ENCODE results near the gene RTN4R. TPM values are rescaled to one million over a fixed set of nuclear protein-coding genes. Genes with fewer than 3 reads are reported as not detected.

Gene RTN4R
- total RNA-seq, 1 donor from 2014 or later = 18.6 TPM

DNA sequence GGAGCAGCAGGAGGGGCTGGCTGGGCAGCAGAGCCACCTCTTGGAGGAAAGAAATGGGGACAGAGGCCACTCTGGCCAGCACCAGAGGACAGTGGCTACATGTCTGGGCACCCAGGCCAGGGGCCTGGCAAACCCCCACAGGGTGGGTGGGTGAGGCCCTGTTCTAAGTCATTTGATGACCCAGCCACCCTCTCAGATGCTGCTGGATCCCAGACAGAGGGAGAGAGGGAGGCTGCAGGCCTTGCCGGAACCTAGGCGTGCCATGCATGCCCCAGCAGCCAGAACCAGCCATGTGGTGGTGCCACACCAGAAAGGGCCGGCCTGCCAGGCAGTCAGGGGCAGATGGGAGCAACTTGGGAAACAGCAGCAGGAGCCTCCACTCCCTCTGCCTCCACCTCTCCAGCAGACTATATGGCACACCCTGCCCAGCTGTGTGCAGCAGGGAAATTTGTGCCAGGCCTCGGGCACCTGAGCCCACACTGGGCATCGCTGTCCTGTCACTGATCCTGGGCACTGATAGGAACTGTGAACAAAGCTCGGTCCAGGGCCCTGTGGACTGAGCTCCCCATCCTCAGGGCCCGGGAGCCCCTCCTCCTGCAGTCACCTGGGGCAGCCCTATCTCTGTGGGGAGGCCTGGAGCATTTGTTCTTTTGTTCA, 45.2 kb downstream of the RTN4R start:
- no peak overlapping the region for H3K4me3 ChIP-seq (ENCODE audit: low read depth, low read length)
- no peak for DNase-seq (ENCODE audit: low read depth)
- TF ChIP-seq CTCF (conservative IDR thresholded peaks at IDR 0.05; ENCODE audit: low read depth, low read length) = no peak

GRCh38 chr22:20221421-20222340, 46.4 kb downstream of the RTN4R start:
- TF ChIP-seq CTCF (conservative IDR thresholded peaks at IDR 0.05; ENCODE audit: low read depth, low read length) = no peak
- H3K4me3 ChIP-seq (ENCODE audit: low read depth, low read length) = no peak overlapping the region

DNA sequence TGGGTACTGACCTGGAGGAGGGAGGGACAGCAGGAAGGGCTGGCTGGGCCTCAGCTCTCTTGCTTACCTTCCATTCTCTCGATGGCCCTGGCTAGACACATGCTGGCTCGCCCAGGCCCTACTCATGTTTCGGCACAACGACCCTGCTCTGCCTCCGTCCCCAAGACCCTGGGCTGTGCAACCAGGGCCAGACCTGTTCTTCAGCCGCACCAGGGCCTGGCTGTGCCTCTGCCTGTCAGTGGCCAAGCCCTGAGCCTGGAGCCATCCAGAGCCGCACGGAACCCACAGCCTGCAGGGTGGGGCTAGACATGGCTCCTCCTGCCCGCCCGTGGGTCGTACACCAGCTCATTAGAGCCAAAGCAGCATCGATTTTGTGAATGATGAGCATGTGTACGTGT, 47.5 kb downstream of the RTN4R start:
- H3K4me3 ChIP-seq (ENCODE audit: low read depth, low read length) = no peak overlapping the region
- no peak for DNase-seq (ENCODE audit: low read depth)
- no peak for TF ChIP-seq CTCF (conservative IDR thresholded peaks at IDR 0.05; ENCODE audit: low read depth, low read length)

More at GRCh38 chr22:20221421-20222340, 46.4 kb downstream of the RTN4R start:
- no peak for DNase-seq (ENCODE audit: low read depth)

DNA sequence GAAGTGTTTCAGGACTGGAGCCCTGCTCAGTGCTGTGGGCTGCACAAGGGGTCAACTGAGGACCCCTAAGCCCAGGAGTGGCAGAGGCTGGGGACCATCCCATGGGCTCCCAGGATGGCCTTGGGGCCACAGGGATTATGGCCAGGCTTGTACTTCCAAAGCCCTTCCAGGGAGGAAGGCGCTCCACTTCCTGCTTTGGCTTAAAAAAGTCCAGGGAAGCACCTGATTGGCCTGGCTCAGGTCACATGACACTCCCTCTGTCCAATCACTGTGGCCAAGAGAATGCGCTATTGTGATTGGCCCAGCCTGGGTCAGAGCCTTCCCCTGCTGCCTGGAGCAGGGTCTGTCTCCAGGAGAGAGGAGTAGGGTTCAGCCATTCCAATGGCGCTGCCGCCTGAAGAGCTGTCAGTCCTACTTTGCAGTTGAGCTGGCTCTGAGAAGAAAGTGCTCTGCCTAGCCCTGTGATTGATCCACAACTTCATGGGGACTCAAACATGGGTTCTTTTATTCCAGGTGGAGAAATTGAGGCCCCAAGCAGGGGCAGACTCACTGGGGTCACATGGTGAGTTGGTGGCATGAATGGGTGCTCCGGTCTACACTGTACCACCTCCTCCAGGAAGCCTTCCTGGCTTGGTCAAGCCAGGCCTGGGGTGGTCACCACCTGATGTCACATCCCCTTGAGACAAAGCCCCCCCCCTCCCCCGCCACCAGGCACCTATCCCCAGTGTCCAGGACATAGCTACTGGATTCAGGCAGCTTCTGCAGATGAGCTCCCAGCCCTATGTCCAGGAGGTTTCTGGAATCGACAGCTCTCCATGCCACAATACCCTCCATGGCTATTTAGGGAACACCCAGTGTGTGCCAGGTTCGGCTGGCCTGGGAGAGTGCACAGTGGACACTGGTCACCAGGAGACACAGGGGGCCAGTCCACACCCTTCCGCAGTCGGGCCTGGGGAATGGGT, 48.2 kb downstream of the RTN4R start:
- no peak overlapping the region for H3K4me3 ChIP-seq (ENCODE audit: low read depth, low read length)
- no peak for TF ChIP-seq CTCF (conservative IDR thresholded peaks at IDR 0.05; ENCODE audit: low read depth, low read length)
- DNase-seq (ENCODE audit: low read depth) = no peak

GRCh38 chr22:20218987-20219386, 49.1 kb downstream of the RTN4R start:
- H3K4me3 ChIP-seq (ENCODE audit: low read depth, low read length) = no peak overlapping the region
- TF ChIP-seq CTCF (conservative IDR thresholded peaks at IDR 0.05; ENCODE audit: low read depth, low read length) = no peak
- no peak for DNase-seq (ENCODE audit: low read depth)

DNA sequence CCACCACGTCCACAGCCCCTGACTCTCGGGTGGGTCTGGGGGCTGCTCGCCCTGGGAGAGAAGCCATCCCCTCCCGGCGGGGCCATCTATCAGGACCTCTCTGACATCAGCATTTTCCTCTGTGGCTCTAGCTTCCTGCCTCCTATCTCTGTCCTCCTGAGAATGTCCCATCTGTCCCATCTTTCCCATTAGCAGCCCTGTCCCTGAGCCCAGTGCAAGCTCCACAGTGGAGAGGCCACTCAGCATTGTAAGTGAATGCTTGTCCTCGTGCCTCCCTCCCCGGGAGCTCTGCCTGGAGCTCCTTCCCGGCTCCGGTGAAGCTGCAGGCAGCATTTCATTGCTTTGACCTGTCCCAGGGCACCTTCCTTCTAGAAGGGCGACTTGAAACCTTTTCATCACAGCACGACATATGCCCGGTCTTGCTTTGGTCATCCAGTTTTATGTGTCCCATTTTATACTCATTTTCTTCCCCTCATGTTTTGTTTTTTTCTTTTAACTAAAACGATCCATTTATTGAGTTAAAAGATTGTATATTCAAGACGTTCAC, 49.7 kb downstream of the RTN4R start:
- TF ChIP-seq CTCF (conservative IDR thresholded peaks at IDR 0.05; ENCODE audit: low read depth, low read length) = no peak
- no peak for DNase-seq (ENCODE audit: low read depth)
- no peak overlapping the region for H3K4me3 ChIP-seq (ENCODE audit: low read depth, low read length)
